ENCODE measurements around the gene CFAP53.

CFAP53 gene

GRCh38 chr18:50196261-50196660 is 70.0 kb downstream of the CFAP53 start:
- Mint-ChIP-seq H3K27ac (no peak overlapping the region), H3K36me3 (ENCODE audit: low read depth) (no peaks in the 10 kb centered on the region), H3K27me3 (ENCODE audit: low read depth, poor library complexity) (peaks cover 90% of the 10 kb centered on the region), H3K4me1 (peaks cover 17% of the 10 kb centered on the region), H3K9me3 (peaks cover 12% of the 10 kb centered on the region), H3K4me3 (peak overlapping the region; percentile 83)
- DNase-seq: no peak
- no peak for TF ChIP-seq CTCF (IDR thresholded peaks at IDR 0.05)

GRCh38 chr18:50195689-50196088 is 70.6 kb downstream of the CFAP53 start:
- Mint-ChIP-seq H3K4me3 (peak overlapping the region; percentile 83), H3K36me3 (ENCODE audit: low read depth) (no peaks in the 10 kb centered on the region), H3K27me3 (ENCODE audit: low read depth, poor library complexity) (peaks cover 90% of the 10 kb centered on the region), H3K9me3 (peaks cover 6% of the 10 kb centered on the region), H3K4me1 (peaks cover 17% of the 10 kb centered on the region), H3K27ac (no peak overlapping the region)
- no peak for DNase-seq
- no peak for TF ChIP-seq CTCF (IDR thresholded peaks at IDR 0.05)

GRCh38 chr18:50194631-50195532 is 71.4 kb downstream of the CFAP53 start, which contains the start of gene MYO5B:
Gene MYO5B (minus strand): TSS chr18:50195147. CDS start chr18:50194793, 354 bp downstream.
- no peaks in the 10 kb centered on the region for H3K9me3 Mint-ChIP-seq
- H3K36me3 Mint-ChIP-seq (ENCODE audit: low read depth): no peaks in the 10 kb centered on the region
- TF ChIP-seq CTCF (IDR thresholded peaks at IDR 0.05): no peak
- H3K27ac Mint-ChIP-seq: no peak within 1 kb of the TSS
- peaks cover 90% of the 10 kb centered on the region for H3K27me3 Mint-ChIP-seq (ENCODE audit: low read depth, poor library complexity)
- peak; percentile 77 for DNase-seq
- H3K4me3 Mint-ChIP-seq: peak within 1 kb of the TSS; percentile 83
- peaks cover 17% of the 10 kb centered on the region for H3K4me1 Mint-ChIP-seq

GRCh38 chr18:50193796-50194630 is 72.3 kb downstream of the CFAP53 start:
- Mint-ChIP-seq H3K27ac (no peak overlapping the region), H3K36me3 (ENCODE audit: low read depth) (no peaks in the 10 kb centered on the region), H3K4me3 (peak overlapping the region; percentile 77), H3K4me1 (peaks cover 12% of the 10 kb centered on the region), H3K9me3 (no peaks in the 10 kb centered on the region), H3K27me3 (ENCODE audit: low read depth, poor library complexity) (peaks cover 94% of the 10 kb centered on the region)
- TF ChIP-seq CTCF (IDR thresholded peaks at IDR 0.05): no peak
- peak; percentile 55 for DNase-seq

- Mint-ChIP-seq H3K9me3 (no peaks in the 10 kb centered on the region), H3K36me3 (ENCODE audit: low read depth) (no peaks in the 10 kb centered on the region), H3K27me3 (ENCODE audit: low read depth, poor library complexity) (peaks cover 94% of the 10 kb centered on the region), H3K4me3 (peak overlapping the region; percentile 77), H3K4me1 (peaks cover 12% of the 10 kb centered on the region), H3K27ac (no peak overlapping the region)
- DNase-seq: peak; percentile 16
- TF ChIP-seq CTCF (IDR thresholded peaks at IDR 0.05): no peak
Measured at GRCh38 chr18:50192995-50193795, 73.1 kb downstream of the CFAP53 start.
